Measurements from ENCODE around the gene FAM163A.

Gene FAM163A

GRCh38 chr1:179757933-179758332, 14.8 kb downstream of the FAM163A start:
- TF ChIP-seq GABPA (IDR thresholded peaks at IDR 0.05; ENCODE audit: low read depth) (no peak), CTCF (IDR thresholded peaks at IDR 0.05; ENCODE audit: insufficient read depth, low read length) (no peak), POLR2AphosphoS5 (IDR thresholded peaks at IDR 0.05; ENCODE audit: low read depth) (no peak)
- Histone ChIP-seq H3K4me3 (replicated peaks; ENCODE audit: insufficient read depth, low read length) (no peak overlapping the region), H3K27me3 (ENCODE audit: insufficient read depth, poor library complexity, severe bottlenecking) (no peaks in the 10 kb centered on the region), H3K27ac (replicated peaks) (no peak overlapping the region)
- no peak for DNase-seq (ENCODE audit: low read depth in 1 of 2, low spot score in 1 of 2)

DNA sequence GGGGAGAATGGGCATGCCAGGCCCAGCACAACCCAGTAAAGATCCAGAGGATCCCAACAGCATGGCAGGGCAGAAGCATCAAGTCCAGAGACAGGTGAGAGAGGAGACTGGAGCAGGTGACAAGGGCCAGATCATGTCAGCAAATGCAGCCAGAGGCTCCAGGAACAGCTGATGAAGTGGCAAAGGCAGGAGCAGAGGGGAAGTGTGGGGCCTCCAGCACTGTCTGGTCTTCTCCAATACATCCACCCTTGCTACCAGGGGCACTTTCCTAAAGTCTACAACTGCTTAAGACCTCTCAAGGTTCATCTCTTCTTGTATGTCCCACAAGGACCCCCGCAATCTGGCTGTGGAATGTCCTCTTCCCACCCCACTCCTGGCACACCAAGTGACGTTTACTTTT, 17.4 kb downstream of the FAM163A start:
- Histone ChIP-seq H3K27ac (replicated peaks) (no peak overlapping the region), H3K27me3 (ENCODE audit: insufficient read depth, poor library complexity, severe bottlenecking) (no peaks in the 10 kb centered on the region)
- DNase-seq (ENCODE audit: low read depth in 1 of 2, low spot score in 1 of 2), result no peak

DNA sequence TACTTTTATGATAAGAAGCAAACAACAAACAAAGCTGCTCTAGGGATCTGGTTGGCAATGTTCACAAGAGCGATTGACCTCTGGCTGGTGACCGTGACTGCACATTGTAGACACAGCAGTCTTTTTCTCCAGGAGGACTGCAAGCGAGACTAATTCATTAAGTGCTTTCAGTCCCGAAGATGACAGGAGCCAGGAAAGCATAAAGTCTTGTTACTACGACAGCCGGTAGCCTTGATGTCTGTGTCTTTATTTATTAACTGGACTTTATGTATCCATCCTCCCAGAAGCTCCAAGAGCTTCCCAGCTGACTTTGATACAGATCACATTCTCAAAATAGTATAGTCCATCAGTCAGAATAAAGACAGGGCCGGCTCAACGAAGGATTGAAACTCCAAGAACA, 18.2 kb downstream of the FAM163A start:
- TF ChIP-seq, protein P1, sequence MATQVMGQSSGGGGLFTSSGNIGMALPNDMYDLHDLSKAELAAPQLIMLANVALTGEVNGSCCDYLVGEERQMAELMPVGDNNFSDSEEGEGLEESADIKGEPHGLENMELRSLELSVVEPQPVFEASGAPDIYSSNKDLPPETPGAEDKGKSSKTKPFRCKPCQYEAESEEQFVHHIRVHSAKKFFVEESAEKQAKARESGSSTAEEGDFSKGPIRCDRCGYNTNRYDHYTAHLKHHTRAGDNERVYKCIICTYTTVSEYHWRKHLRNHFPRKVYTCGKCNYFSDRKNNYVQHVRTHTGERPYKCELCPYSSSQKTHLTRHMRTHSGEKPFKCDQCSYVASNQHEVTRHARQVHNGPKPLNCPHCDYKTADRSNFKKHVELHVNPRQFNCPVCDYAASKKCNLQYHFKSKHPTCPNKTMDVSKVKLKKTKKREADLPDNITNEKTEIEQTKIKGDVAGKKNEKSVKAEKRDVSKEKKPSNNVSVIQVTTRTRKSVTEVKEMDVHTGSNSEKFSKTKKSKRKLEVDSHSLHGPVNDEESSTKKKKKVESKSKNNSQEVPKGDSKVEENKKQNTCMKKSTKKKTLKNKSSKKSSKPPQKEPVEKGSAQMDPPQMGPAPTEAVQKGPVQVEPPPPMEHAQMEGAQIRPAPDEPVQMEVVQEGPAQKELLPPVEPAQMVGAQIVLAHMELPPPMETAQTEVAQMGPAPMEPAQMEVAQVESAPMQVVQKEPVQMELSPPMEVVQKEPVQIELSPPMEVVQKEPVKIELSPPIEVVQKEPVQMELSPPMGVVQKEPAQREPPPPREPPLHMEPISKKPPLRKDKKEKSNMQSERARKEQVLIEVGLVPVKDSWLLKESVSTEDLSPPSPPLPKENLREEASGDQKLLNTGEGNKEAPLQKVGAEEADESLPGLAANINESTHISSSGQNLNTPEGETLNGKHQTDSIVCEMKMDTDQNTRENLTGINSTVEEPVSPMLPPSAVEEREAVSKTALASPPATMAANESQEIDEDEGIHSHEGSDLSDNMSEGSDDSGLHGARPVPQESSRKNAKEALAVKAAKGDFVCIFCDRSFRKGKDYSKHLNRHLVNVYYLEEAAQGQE (IDR thresholded peaks at IDR 0.05; ENCODE audit: insufficient replicate concordance, low read depth), result no peak
- TF ChIP-seq GABPA (IDR thresholded peaks at IDR 0.05; ENCODE audit: low read depth) (no peak), SPI1 (IDR thresholded peaks at IDR 0.05; ENCODE audit: borderline replicate concordance, low read depth) (no peak), POLR2AphosphoS5 (IDR thresholded peaks at IDR 0.05; ENCODE audit: low read depth) (no peak), CTCF (IDR thresholded peaks at IDR 0.05; ENCODE audit: insufficient read depth, low read length) (no peak)
- no peak overlapping the region for H3K27ac ChIP-seq (replicated peaks)
- no peak overlapping the region for H3K4me3 ChIP-seq (replicated peaks; ENCODE audit: insufficient read depth, low read length)
- no peaks in the 10 kb centered on the region for H3K27me3 ChIP-seq (ENCODE audit: insufficient read depth, poor library complexity, severe bottlenecking)
- no peak for DNase-seq (ENCODE audit: low read depth in 1 of 2, low spot score in 1 of 2)

More for the DNA sequence above, 17.4 kb downstream of the FAM163A start:
- no peak for TF ChIP-seq POLR2AphosphoS5 (IDR thresholded peaks at IDR 0.05; ENCODE audit: low read depth)
- TF ChIP-seq GABPA (IDR thresholded peaks at IDR 0.05; ENCODE audit: low read depth), result no peak
- TF ChIP-seq SPI1 (IDR thresholded peaks at IDR 0.05; ENCODE audit: borderline replicate concordance, low read depth), result no peak
- TF ChIP-seq CTCF (IDR thresholded peaks at IDR 0.05; ENCODE audit: insufficient read depth, low read length), result no peak
- TF ChIP-seq, protein P1 (IDR thresholded peaks at IDR 0.05; ENCODE audit: insufficient replicate concordance, low read depth), result no peak
- no peak overlapping the region for H3K4me3 ChIP-seq (replicated peaks; ENCODE audit: insufficient read depth, low read length)
